ENCODE results near the gene INHBE. TPM values are rescaled to one million over a fixed set of nuclear protein-coding genes. Genes with fewer than 3 reads are reported as not detected.

INHBE gene
- total RNA-seq, 1 experiment from 2014 or later: 14.3 TPM

GRCh38 chr12:57455374-57456144 is 452 bp downstream of the INHBE start:
- Histone ChIP-seq H3K4me3 (ENCODE audit: low read length) (peak overlapping the region; percentile 71), H3K9me2 (replicated peaks; ENCODE audit: insufficient read depth, low read length) (no peaks in the 10 kb centered on the region), H2AFZ (ENCODE audit: low read length) (peak overlapping the region; percentile 59; the same call in 1 of the 2 replicates), H3K4me2 (ENCODE audit: low read depth, low read length, poor library complexity, severe bottlenecking) (peak overlapping the region; percentile 70), H3K9ac (ENCODE audit: low read length) (peak overlapping the region; percentile 75), H3K27me3 (ENCODE audit: low read length) (no peaks in the 10 kb centered on the region), H3K27ac (ENCODE audit: low read length) (peak overlapping the region; percentile 70), H3K79me2 (ENCODE audit: low read length) (no peaks in the 10 kb centered on the region), H3K36me3 (ENCODE audit: insufficient read depth, low read length) (no peaks in the 10 kb centered on the region), H4K20me1 (ENCODE audit: insufficient read depth, low read depth, low read length) (no peaks in the 10 kb centered on the region), H3K4me1 (ENCODE audit: low read length) (peaks cover 54% of the 10 kb centered on the region), H3K9me3 (ENCODE audit: low read length) (no peaks in the 10 kb centered on the region)
- peak; percentile 65 for DNase-seq

GRCh38 chr12:57456145-57456700 is 1.1 kb downstream of the INHBE start:
- Histone ChIP-seq H4K20me1 (ENCODE audit: insufficient read depth, low read depth, low read length) (no peaks in the 10 kb centered on the region), H3K4me3 (ENCODE audit: low read length) (peak overlapping the region; percentile 71), H3K4me2 (ENCODE audit: low read depth, low read length, poor library complexity, severe bottlenecking) (peak overlapping the region; percentile 70), H3K9ac (ENCODE audit: low read length) (peak overlapping the region; percentile 75), H3K36me3 (ENCODE audit: insufficient read depth, low read length) (no peaks in the 10 kb centered on the region), H3K79me2 (ENCODE audit: low read length) (no peaks in the 10 kb centered on the region), H3K9me3 (ENCODE audit: low read length) (no peaks in the 10 kb centered on the region), H3K4me1 (ENCODE audit: low read length) (peaks cover 60% of the 10 kb centered on the region), H3K27me3 (ENCODE audit: low read length) (no peaks in the 10 kb centered on the region), H3K9me2 (replicated peaks; ENCODE audit: insufficient read depth, low read length) (no peaks in the 10 kb centered on the region), H3K27ac (ENCODE audit: low read length) (peak overlapping the region; percentile 70; the same call in 1 of the 2 replicates), H2AFZ (ENCODE audit: low read length) (peak overlapping the region; percentile 59; the same call in 1 of the 2 replicates)
- DNase-seq: peak; percentile 92

DNA sequence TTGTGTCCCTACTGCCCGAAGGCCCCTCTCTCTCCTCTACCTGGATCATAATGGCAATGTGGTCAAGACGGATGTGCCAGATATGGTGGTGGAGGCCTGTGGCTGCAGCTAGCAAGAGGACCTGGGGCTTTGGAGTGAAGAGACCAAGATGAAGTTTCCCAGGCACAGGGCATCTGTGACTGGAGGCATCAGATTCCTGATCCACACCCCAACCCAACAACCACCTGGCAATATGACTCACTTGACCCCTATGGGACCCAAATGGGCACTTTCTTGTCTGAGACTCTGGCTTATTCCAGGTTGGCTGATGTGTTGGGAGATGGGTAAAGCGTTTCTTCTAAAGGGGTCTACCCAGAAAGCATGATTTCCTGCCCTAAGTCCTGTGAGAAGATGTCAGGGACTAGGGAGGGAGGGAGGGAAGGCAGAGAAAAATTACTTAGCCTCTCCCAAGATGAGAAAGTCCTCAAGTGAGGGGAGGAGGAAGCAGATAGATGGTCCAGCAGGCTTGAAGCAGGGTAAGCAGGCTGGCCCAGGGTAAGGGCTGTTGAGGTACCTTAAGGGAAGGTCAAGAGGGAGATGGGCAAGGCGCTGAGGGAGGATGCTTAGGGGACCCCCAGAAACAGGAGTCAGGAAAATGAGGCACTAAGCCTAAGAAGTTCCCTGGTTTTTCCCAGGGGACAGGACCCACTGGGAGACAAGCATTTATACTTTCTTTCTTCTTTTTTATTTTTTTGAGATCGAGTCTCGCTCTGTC is 1.8 kb downstream of the INHBE start:
- no peak overlapping the region for H3K4me2 ChIP-seq (ENCODE audit: low read depth, low read length, poor library complexity, severe bottlenecking)

DNA sequence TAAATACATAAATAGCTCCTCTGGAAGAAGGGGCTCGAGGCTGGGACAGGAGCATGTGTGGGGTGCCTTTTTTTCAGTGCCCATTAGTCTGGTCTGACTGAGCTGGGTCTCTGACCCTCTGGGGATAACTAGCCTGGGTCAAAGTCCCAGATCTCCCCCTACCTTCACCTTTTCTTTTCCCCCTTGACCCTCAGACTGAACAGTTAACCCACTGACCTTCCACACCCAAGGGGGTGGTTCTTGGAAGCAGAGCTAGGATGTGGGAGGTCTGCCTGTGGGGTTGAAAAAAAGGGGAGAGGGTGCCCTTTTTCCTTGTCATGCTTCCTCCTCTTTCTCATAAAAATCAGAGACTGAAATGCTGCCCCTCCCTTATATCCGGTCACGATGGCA is 3.6 kb downstream of the INHBE start:
- Histone ChIP-seq H4K20me1 (ENCODE audit: insufficient read depth, low read depth, low read length) (no peaks in the 10 kb centered on the region), H3K4me3 (ENCODE audit: low read length) (peak overlapping the region; percentile 74), H3K4me1 (ENCODE audit: low read length) (peaks cover 57% of the 10 kb centered on the region), H3K4me2 (ENCODE audit: low read depth, low read length, poor library complexity, severe bottlenecking) (peak overlapping the region; percentile 98), H3K9me2 (replicated peaks; ENCODE audit: insufficient read depth, low read length) (no peaks in the 10 kb centered on the region), H3K79me2 (ENCODE audit: low read length) (no peaks in the 10 kb centered on the region), H3K9ac (ENCODE audit: low read length) (peak overlapping the region; percentile 83), H3K9me3 (ENCODE audit: low read length) (no peaks in the 10 kb centered on the region), H3K27ac (ENCODE audit: low read length) (peak overlapping the region; percentile 90), H3K27me3 (ENCODE audit: low read length) (no peaks in the 10 kb centered on the region), H2AFZ (ENCODE audit: low read length) (peak overlapping the region; percentile 21; the same call in 1 of the 2 replicates), H3K36me3 (ENCODE audit: insufficient read depth, low read length) (no peaks in the 10 kb centered on the region)
- DNase-seq: no peak

More for the DNA sequence above, 1.8 kb downstream of the INHBE start:
- H3K27me3 ChIP-seq (ENCODE audit: low read length): no peaks in the 10 kb centered on the region
- no peaks in the 10 kb centered on the region for H3K79me2 ChIP-seq (ENCODE audit: low read length)
- H3K9ac ChIP-seq (ENCODE audit: low read length): no peak overlapping the region; the same call in 1 of the 2 replicates
- H3K9me3 ChIP-seq (ENCODE audit: low read length): no peaks in the 10 kb centered on the region
- H3K4me3 ChIP-seq (ENCODE audit: low read length): no peak overlapping the region
- H3K9me2 ChIP-seq (replicated peaks; ENCODE audit: insufficient read depth, low read length): no peaks in the 10 kb centered on the region
- H3K4me1 ChIP-seq (ENCODE audit: low read length): peaks cover 64% of the 10 kb centered on the region
- H2AFZ ChIP-seq (ENCODE audit: low read length): no peak overlapping the region
- no peaks in the 10 kb centered on the region for H3K36me3 ChIP-seq (ENCODE audit: insufficient read depth, low read length)
- no peak overlapping the region for H3K27ac ChIP-seq (ENCODE audit: low read length)
- no peaks in the 10 kb centered on the region for H4K20me1 ChIP-seq (ENCODE audit: insufficient read depth, low read depth, low read length)
- no peak for DNase-seq

DNA sequence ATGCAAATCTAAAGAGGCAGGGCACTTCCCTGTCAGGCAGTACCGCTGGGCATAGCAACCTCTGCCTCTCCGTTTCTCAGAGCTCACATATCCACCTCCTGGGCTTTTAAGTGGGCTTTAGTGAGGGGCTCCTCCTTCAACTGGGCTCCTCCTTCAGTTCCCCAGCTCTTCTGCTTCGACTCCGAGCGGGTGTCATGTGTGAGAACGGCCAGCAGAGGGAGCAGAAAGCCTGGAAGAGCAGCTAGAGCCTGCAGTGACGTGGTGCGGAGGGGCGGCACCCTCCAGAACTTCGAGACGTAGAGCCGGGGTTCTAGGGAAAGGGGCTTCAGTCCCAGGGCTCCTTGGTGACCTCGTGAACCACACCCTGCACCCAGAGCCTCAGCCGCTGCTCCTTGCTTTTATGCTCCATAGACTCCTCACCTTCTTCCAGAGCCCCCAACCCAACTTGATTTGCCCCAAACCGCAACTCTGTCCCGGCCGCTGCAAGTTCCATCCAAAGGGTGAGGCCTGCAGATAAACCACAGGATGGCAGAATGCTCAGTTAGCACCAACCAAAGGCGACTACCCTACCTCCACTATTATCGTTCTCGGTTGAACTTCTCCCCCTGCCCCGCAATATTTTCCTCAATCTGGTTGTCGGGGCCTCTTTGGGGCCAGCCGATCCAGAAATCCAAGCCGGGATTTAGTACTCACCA is 4.1 kb downstream of the INHBE start:
- no peaks in the 10 kb centered on the region for H3K9me3 ChIP-seq (ENCODE audit: low read length)
- H3K9ac ChIP-seq (ENCODE audit: low read length): peak overlapping the region; percentile 83
- no peaks in the 10 kb centered on the region for H3K9me2 ChIP-seq (replicated peaks; ENCODE audit: insufficient read depth, low read length)
- peak overlapping the region; percentile 98 for H3K4me2 ChIP-seq (ENCODE audit: low read depth, low read length, poor library complexity, severe bottlenecking)
- peak overlapping the region; percentile 74 for H3K4me3 ChIP-seq (ENCODE audit: low read length)
- H3K79me2 ChIP-seq (ENCODE audit: low read length): no peaks in the 10 kb centered on the region
- DNase-seq: peak; percentile 98
- H3K4me1 ChIP-seq (ENCODE audit: low read length): peaks cover 57% of the 10 kb centered on the region
- H2AFZ ChIP-seq (ENCODE audit: low read length): peak overlapping the region; percentile 84
- H3K27ac ChIP-seq (ENCODE audit: low read length): peak overlapping the region; percentile 90
- no peaks in the 10 kb centered on the region for H4K20me1 ChIP-seq (ENCODE audit: insufficient read depth, low read depth, low read length)
- H3K36me3 ChIP-seq (ENCODE audit: insufficient read depth, low read length): no peaks in the 10 kb centered on the region
- no peaks in the 10 kb centered on the region for H3K27me3 ChIP-seq (ENCODE audit: low read length)

DNA sequence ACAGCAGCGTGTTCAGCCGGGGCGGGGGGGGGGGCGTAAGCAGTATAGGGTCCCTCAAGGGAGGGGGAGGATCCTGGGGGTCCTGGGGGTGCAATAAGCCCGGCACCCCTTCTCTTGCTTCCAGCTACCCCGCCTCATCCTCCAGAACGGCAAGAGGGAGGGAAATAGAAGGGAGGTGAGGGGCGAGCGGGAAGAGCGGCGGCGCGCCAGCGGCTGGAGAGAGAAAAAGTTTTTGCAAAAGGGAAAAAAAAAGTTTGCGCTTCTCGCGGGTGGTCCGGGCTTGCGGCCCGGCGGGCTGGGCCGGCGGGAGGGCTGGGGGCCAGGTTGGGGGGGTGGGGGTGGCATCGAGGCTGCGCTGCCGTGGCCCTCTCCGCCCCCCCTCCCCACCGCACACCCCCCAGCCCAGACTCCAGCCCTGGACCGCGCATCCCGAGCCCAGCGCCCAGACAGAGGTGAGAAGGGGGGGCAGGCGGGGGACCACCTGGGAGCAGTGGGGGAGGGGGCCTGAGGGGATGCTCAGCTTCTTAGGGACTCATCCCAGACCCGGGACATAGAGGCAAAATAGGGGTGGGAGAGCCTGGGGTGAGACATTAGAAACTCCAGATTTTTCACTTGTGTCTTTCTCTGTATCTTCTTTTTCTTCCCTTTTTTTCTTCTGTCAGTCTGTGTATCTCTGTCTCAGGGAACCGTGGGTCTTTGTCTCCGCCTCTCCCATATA is 4.8 kb downstream of the INHBE start, which contains the start of gene GLI1:
Gene GLI1, plus strand, starts transcription at position 36 of the 718 bp plus-strand sequence. CDS start 3,907 bp downstream, outside the sequence.
- Histone ChIP-seq H3K4me3 (ENCODE audit: low read length) (peak within 1 kb of the TSS; percentile 74), H3K36me3 (ENCODE audit: insufficient read depth, low read length) (no peaks in the 10 kb centered on the region), H3K79me2 (ENCODE audit: low read length) (no peaks in the 10 kb centered on the region), H3K27ac (ENCODE audit: low read length) (peak within 1 kb of the TSS; percentile 90), H3K4me1 (ENCODE audit: low read length) (peaks cover 50% of the 10 kb centered on the region), H3K4me2 (ENCODE audit: low read depth, low read length, poor library complexity, severe bottlenecking) (peak within 1 kb of the TSS; percentile 98), H3K9ac (ENCODE audit: low read length) (peak within 1 kb of the TSS; percentile 83), H2AFZ (ENCODE audit: low read length) (peak within 1 kb of the TSS; percentile 84), H4K20me1 (ENCODE audit: insufficient read depth, low read depth, low read length) (no peaks in the 10 kb centered on the region), H3K27me3 (ENCODE audit: low read length) (no peaks in the 10 kb centered on the region), H3K9me2 (replicated peaks; ENCODE audit: insufficient read depth, low read length) (no peaks in the 10 kb centered on the region), H3K9me3 (ENCODE audit: low read length) (no peaks in the 10 kb centered on the region)
- DNase-seq: no peak

- H3K36me3 ChIP-seq (ENCODE audit: insufficient read depth, low read length): no peaks in the 10 kb centered on the region
- peak overlapping the region; percentile 74 for H3K4me3 ChIP-seq (ENCODE audit: low read length)
- H3K4me2 ChIP-seq (ENCODE audit: low read depth, low read length, poor library complexity, severe bottlenecking): peak overlapping the region; percentile 98
- no peaks in the 10 kb centered on the region for H3K79me2 ChIP-seq (ENCODE audit: low read length)
- peaks cover 45% of the 10 kb centered on the region for H3K4me1 ChIP-seq (ENCODE audit: low read length)
- H3K9me3 ChIP-seq (ENCODE audit: low read length): no peaks in the 10 kb centered on the region
- H3K9me2 ChIP-seq (replicated peaks; ENCODE audit: insufficient read depth, low read length): no peaks in the 10 kb centered on the region
- DNase-seq: peak; percentile 71
- no peaks in the 10 kb centered on the region for H3K27me3 ChIP-seq (ENCODE audit: low read length)
- no peak overlapping the region for H2AFZ ChIP-seq (ENCODE audit: low read length)
- no peak overlapping the region for H3K27ac ChIP-seq (ENCODE audit: low read length)
- H4K20me1 ChIP-seq (ENCODE audit: insufficient read depth, low read depth, low read length): no peaks in the 10 kb centered on the region
- peak overlapping the region; percentile 83 for H3K9ac ChIP-seq (ENCODE audit: low read length)
Measured at GRCh38 chr12:57460468-57460784, 5.3 kb downstream of the INHBE start.
